VCaP (cell line): Measurements from ENCODE around the gene FSTL3.
A peak's percentile ranks its signal among the peaks of the same experiment; 100 is the strongest.

Experiments
- H3K27ac ChIP-seq: fragments of 450-650 bp; 2 replicates; pipeline ENCODE4 v1.5.1; 2017
- TF ChIP-seq, protein P1 (sequence below): fragments of 450-650 bp; conservative IDR thresholded peaks from 2 replicates; pipeline ENCODE4 v1.5.1; 2017; ENCODE audit warnings: mild to moderate bottlenecking, moderate library complexity

The FSTL3 gene

GRCh38 chr19:633786-634639 is 42.2 kb upstream of the FSTL3 start:
- TF ChIP-seq, protein P1, sequence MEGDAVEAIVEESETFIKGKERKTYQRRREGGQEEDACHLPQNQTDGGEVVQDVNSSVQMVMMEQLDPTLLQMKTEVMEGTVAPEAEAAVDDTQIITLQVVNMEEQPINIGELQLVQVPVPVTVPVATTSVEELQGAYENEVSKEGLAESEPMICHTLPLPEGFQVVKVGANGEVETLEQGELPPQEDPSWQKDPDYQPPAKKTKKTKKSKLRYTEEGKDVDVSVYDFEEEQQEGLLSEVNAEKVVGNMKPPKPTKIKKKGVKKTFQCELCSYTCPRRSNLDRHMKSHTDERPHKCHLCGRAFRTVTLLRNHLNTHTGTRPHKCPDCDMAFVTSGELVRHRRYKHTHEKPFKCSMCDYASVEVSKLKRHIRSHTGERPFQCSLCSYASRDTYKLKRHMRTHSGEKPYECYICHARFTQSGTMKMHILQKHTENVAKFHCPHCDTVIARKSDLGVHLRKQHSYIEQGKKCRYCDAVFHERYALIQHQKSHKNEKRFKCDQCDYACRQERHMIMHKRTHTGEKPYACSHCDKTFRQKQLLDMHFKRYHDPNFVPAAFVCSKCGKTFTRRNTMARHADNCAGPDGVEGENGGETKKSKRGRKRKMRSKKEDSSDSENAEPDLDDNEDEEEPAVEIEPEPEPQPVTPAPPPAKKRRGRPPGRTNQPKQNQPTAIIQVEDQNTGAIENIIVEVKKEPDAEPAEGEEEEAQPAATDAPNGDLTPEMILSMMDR: no peak
- H3K27ac ChIP-seq: peak overlapping the region; percentile 76

DNA sequence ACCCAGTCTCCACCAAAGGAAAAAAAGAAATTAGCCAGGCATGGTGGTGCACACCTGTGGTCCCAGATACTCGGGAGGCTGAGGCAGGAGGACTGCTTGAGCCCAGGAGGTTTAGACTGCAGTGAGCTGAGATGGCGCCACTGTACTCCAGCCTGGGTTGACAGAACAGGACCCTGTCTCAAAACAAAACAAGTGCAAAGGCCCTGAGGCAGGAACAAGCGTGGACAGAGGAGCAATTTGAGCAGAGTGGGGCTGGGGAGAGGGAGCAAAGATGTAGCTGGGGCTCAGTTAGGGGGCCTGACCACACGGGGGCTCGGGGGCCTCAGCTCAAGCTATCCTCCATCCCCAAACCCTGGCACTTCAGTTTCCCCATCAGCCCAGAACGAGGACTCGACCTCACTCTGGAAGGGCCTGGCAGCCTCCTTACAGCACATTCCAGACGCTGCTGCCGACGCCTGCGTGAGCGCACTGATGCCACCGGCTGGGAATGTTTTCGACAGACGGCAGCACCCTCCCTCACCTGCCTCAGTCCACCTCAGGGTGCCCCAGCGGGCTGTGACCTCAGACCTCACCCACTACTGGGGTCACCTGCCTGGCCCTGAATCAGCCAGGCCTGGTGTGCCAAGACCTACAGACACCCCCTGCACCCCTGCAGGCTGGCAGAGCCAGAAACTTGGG is 41.1 kb upstream of the FSTL3 start:
- H3K27ac ChIP-seq: no peak overlapping the region
- TF ChIP-seq, protein P1: no peak

DNA sequence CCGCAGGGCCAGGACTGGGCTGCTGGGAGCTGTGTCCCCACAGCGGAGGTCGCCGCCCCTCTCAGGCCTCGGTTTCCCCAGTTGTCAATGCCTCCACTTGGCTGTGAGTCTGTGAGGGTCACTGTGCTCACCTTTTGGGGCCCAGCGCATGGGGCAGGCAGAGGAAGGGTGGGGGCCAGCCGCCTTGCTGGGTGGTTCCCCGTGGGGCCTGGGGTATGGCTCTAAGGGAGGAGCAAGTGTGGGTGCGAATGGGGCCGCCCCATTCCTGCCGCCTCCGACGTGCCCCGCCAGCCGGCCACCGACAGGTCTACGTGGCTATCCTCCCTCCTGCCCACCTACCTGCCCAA is 37.3 kb upstream of the FSTL3 start:
- no peak overlapping the region for H3K27ac ChIP-seq

GRCh38 chr19:639253-640160 is 36.7 kb upstream of the FSTL3 start, which contains the start of gene FGF22:
FGF22 (plus strand) TSS chr19:639879; CDS start chr19:639926, 47 bp downstream.
- H3K27ac ChIP-seq: peak within 1 kb of the TSS; percentile 23; the same call in 1 of the 2 replicates
- TF ChIP-seq, protein P1: no peak

More for the DNA sequence above, 37.3 kb upstream of the FSTL3 start:
- TF ChIP-seq, protein P1: no peak

- H3K27ac ChIP-seq: peak overlapping the region; percentile 23; the same call in 1 of the 2 replicates
- TF ChIP-seq, protein P1: no peak
Observed at GRCh38 chr19:640161-640558, 36.0 kb upstream of the FSTL3 start.

GRCh38 chr19:640606-641189 is 35.5 kb upstream of the FSTL3 start:
- TF ChIP-seq, protein P1: no peak
- H3K27ac ChIP-seq: no peak overlapping the region
